ENCODE data around the gene SNAP29. TPM values are rescaled to one million over a fixed set of nuclear protein-coding genes. Genes with fewer than 3 reads are reported as not detected.

The SNAP29 gene
- total and polyA plus RNA-seq, 7 donors: 19.1 to 46.3 (median 27.6) TPM

DNA sequence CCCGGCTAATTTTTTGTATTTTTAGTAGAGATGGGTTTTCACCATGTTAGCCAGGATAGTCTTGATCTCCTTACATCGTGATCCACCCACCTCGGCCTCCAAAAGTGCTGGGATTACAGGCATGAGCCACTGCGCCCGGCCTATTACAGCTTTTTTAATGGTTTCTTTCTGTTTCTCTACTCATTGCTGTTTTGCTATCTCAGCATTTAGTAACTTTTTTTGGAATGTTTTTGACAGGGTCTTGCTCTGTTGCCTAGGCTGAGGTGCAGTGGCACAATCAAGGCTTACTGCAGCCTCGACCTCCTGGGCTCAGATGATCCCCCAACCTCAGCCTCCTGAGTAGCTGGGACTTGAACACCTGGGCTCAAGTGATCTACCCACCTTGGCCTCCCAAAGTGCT, 53.7 kb downstream of the SNAP29 start:
- DNase-seq (no peak), ATAC-seq (no peak)
- TF ChIP-seq, protein P1, sequence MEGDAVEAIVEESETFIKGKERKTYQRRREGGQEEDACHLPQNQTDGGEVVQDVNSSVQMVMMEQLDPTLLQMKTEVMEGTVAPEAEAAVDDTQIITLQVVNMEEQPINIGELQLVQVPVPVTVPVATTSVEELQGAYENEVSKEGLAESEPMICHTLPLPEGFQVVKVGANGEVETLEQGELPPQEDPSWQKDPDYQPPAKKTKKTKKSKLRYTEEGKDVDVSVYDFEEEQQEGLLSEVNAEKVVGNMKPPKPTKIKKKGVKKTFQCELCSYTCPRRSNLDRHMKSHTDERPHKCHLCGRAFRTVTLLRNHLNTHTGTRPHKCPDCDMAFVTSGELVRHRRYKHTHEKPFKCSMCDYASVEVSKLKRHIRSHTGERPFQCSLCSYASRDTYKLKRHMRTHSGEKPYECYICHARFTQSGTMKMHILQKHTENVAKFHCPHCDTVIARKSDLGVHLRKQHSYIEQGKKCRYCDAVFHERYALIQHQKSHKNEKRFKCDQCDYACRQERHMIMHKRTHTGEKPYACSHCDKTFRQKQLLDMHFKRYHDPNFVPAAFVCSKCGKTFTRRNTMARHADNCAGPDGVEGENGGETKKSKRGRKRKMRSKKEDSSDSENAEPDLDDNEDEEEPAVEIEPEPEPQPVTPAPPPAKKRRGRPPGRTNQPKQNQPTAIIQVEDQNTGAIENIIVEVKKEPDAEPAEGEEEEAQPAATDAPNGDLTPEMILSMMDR (IDR thresholded peaks at IDR 0.05): no peak
- intact Hi-C loops (cut with DNase I): no loop called here
- Histone ChIP-seq H3K36me3 (ENCODE audit: insufficient read depth in 1 of 2, low read depth in 1 of 2) (no peaks in the 10 kb centered on the region), H3K4me3 (no peak overlapping the region), H3K27me3 (ENCODE audit: insufficient read depth in 3 of 3, low read length in 2 of 3) (no peaks in the 10 kb centered on the region), H3K4me1 (no peaks in the 10 kb centered on the region), H3K27ac (no peak overlapping the region), H3K9me3 (no peaks in the 10 kb centered on the region)
- WGBS, 3 donors: 83 to 87% (median 83%) methylated on average over 6 of the region's 6 CpGs

DNA sequence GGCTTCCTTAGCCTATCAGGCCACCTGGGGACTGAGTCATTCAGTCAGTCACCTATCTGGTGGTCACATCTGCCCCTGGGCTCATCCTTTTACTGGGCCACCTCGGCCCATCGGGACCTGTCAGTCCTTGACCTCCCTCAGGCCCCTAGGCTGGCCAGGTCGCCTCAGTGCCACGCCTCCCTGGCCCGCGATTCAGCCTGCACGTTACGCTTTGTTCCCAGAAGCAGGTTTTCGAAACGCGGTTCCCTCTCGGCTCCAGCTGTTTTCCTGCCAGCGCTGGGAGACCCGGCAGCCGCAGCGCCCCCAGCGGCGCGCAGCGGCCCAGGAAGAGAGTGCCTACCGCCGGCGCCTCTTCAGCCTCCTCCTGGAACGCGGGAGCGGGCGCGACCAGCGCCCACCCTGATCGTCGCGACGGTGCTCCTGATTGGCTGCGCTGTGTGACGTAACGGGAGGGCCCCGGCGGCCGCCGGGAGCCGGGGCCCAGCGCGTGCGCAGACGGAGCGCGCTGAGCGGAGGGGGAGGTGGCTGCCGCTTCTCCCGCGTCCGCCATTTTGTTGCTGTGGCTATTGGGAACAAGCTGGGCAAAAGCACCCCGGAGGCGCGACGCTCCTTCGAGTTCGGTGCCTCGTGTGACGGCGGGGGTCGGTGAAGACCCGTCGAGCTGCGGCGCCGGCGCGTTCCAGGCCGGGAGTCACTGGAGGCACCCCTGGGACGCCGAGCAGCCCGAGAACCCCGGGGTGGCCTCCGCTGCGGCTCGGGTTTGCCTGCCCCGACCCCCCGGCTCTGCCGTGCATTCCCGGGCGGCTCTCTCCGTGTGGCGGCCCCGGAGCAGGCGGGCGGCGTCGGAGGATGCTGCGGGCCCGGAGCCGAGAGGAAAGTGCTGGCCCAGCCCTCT, 58.4 kb downstream of the SNAP29 start, which contains the start of gene CRKL:
Gene CRKL (plus strand): TSS at position 492 of the 895 bp plus-strand sequence. CDS start 528 bp downstream, outside the sequence.
- H3K36me3 ChIP-seq (ENCODE audit: insufficient read depth in 1 of 2, low read depth in 1 of 2): no peaks in the 10 kb centered on the region
- H3K27ac ChIP-seq: peak within 1 kb of the TSS; percentile 99
- no peaks in the 10 kb centered on the region for H3K27me3 ChIP-seq (ENCODE audit: insufficient read depth in 3 of 3, low read length in 2 of 3)
- peaks cover 23% of the 10 kb centered on the region for H3K4me1 ChIP-seq
- DNase-seq (peak; percentile 97 to 99), ATAC-seq (peak; percentile 97 to 99 (median 98))
- WGBS, 3 donors: 0% methylated on average over 67 to 92 of the region's 92 CpGs
- TF ChIP-seq, protein P1 (IDR thresholded peaks at IDR 0.05): peak; percentile 88
- intact Hi-C loops (cut with DNase I): loop anchor here in 1 of 2 donors (5.0 kb wide), 1 partner anchor 35 kb away; no protein-coding TSS in a partner anchor
- H3K4me3 ChIP-seq: peak within 1 kb of the TSS; percentile 100
- no peaks in the 10 kb centered on the region for H3K9me3 ChIP-seq

- TF ChIP-seq, protein P1 (IDR thresholded peaks at IDR 0.05): no peak
- no peak for ATAC-seq
- intact Hi-C loops (cut with DNase I): loop anchor here in 1 of 2 donors (5.0 kb wide), 1 partner anchor 34 kb away; no protein-coding TSS in a partner anchor
- DNase-seq: no peak
- Histone ChIP-seq H3K4me3 (peak overlapping the region; percentile 100), H3K27ac (peak overlapping the region; percentile 99), H3K27me3 (ENCODE audit: insufficient read depth in 3 of 3, low read length in 2 of 3) (no peaks in the 10 kb centered on the region), H3K36me3 (ENCODE audit: insufficient read depth in 1 of 2, low read depth in 1 of 2) (no peaks in the 10 kb centered on the region), H3K4me1 (peaks cover 31% of the 10 kb centered on the region), H3K9me3 (no peaks in the 10 kb centered on the region)
- 2 to 4% (median 2%) methylated on average over 19 of the region's 19 CpGs for WGBS, 3 donors
Measured at GRCh38 chr22:20918663-20919218, 59.9 kb downstream of the SNAP29 start.

DNA sequence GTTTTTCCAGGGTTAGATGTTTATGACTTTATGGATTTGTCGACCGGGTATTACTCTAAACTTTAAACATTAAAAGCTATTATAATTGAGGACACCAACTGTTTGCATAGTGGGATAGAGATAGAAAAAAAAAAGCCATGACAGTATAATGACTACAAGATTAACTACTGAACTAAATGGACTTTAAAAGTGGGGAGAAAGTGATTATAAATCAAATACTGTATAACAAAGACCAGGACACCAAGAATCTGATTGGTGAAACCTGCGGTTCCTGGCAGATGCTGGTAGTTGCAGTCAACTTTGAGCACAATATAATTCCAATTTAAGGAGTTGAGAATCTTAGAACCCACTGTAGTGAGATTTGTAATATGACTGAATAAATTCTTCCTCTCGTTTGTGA, 60.9 kb downstream of the SNAP29 start:
- WGBS, 3 donors: 7 to 8% (median 8%) methylated on average over 4 of the region's 4 CpGs
- peaks cover 31% of the 10 kb centered on the region for H3K4me1 ChIP-seq

More for the DNA sequence above, 60.9 kb downstream of the SNAP29 start:
- ATAC-seq (no peak), DNase-seq (no peak)
- TF ChIP-seq, protein P1 (IDR thresholded peaks at IDR 0.05): no peak
- H3K27me3 ChIP-seq (ENCODE audit: insufficient read depth in 3 of 3, low read length in 2 of 3): no peaks in the 10 kb centered on the region
- no peak overlapping the region for H3K27ac ChIP-seq
- H3K36me3 ChIP-seq (ENCODE audit: insufficient read depth in 1 of 2, low read depth in 1 of 2): no peaks in the 10 kb centered on the region
- H3K4me3 ChIP-seq: peak overlapping the region; percentile 100
- H3K9me3 ChIP-seq: no peaks in the 10 kb centered on the region
- intact Hi-C loops (cut with DNase I): loop anchor here (5.0 to 10.0 kb wide), 2 partner anchors 33 to 65 kb away; partner anchors contain the start of gene LZTR1 (in 1 of the 2)

Data from psoas muscle (tissue), 8 donors.